Fibroblast of skin of right biceps (primary cell): ENCODE data around the gene SNRPD1.
"Not testable (repeated sequence)": the region's sequence is repeated elsewhere in the genome, so short reads cannot be mapped to it uniquely, and the experiment has no call there.

Experiments
- DNase-seq: peaks from one replicate; pipeline ENCODE4 v3.0.0-alpha.2; 2013

SNRPD1 gene

GRCh38 chr18:21638822-21639221 is 26.7 kb downstream of the SNRPD1 start:
- no peak for DNase-seq

- DNase-seq: not testable (repeated sequence)
Measured at GRCh38 chr18:21640375-21640774, 28.3 kb downstream of the SNRPD1 start.

GRCh38 chr18:21650311-21650710 is 38.2 kb downstream of the SNRPD1 start:
- DNase-seq: no peak

- no peak for DNase-seq
Measured at GRCh38 chr18:21652073-21652472, 40.0 kb downstream of the SNRPD1 start.

GRCh38 chr18:21653361-21653760 is 41.2 kb downstream of the SNRPD1 start:
- DNase-seq: no peak

GRCh38 chr18:21656402-21656801 is 44.3 kb downstream of the SNRPD1 start:
- peak; percentile 13 for DNase-seq

GRCh38 chr18:21660078-21660477 is 48.0 kb downstream of the SNRPD1 start:
- DNase-seq: no peak

- DNase-seq: no peak
Measured at GRCh38 chr18:21662581-21662980, 50.5 kb downstream of the SNRPD1 start.

GRCh38 chr18:21663578-21663977 is 51.5 kb downstream of the SNRPD1 start:
- no peak for DNase-seq

GRCh38 chr18:21664069-21664468 is 52.0 kb downstream of the SNRPD1 start:
- DNase-seq: no peak

- no peak for DNase-seq
Measured at GRCh38 chr18:21669736-21670285, 57.7 kb downstream of the SNRPD1 start.

- DNase-seq: peak; percentile 14
Measured at GRCh38 chr18:21672521-21673267, 60.6 kb downstream of the SNRPD1 start.

- not testable (repeated sequence) for DNase-seq
Measured at GRCh38 chr18:21675354-21675753, 63.2 kb downstream of the SNRPD1 start.

GRCh38 chr18:21678859-21679258 is 66.7 kb downstream of the SNRPD1 start:
- no peak for DNase-seq

- DNase-seq: no peak
Measured at GRCh38 chr18:21680161-21680560, 68.0 kb downstream of the SNRPD1 start.

GRCh38 chr18:21682371-21683051 is 70.4 kb downstream of the SNRPD1 start:
- peak; percentile 31 for DNase-seq
